Measurements from ENCODE around the gene KLHL40. TPM values are rescaled to one million over a fixed set of nuclear protein-coding genes. Genes with fewer than 3 reads are reported as not detected.

Gene KLHL40
- total and polyA plus RNA-seq, 2 donors (not counting 3 experiments of a cell fraction or from before 2014, with no cell fraction given), result not detected

- Histone ChIP-seq H2AFZ (ENCODE audit: low read depth, low read length) (no peak overlapping the region), H3K27me3 (ENCODE audit: control insufficient read depth in 2 of 2, insufficient read depth in 2 of 2, low read length in 2 of 2) (no peaks in the 10 kb centered on the region), H4K20me1 (replicated peaks; ENCODE audit: control insufficient read depth, extremely low read depth, insufficient read depth, low read length) (no peaks in the 10 kb centered on the region), H3K9ac (replicated peaks; ENCODE audit: extremely low read depth, insufficient read depth, low read length) (no peak overlapping the region), H3K36me3 (ENCODE audit: control insufficient read depth in 2 of 2, extremely low read depth in 1 of 2, insufficient read depth in 2 of 2, low read length in 2 of 2) (no peaks in the 10 kb centered on the region), H3K4me1 (ENCODE audit: control insufficient read depth, extremely low read depth, insufficient read depth, low read length) (no peaks in the 10 kb centered on the region), H3K9me1 (replicated peaks; ENCODE audit: control insufficient read depth, extremely low read depth, insufficient read depth, low read length) (no peaks in the 10 kb centered on the region), H3K9me3 (replicated peaks; ENCODE audit: control insufficient read depth, insufficient read depth, low read length) (no peaks in the 10 kb centered on the region), H3K79me2 (ENCODE audit: control insufficient read depth, insufficient read depth, low read length) (no peaks in the 10 kb centered on the region), H3K4me2 (ENCODE audit: insufficient read depth, low read length) (no peak overlapping the region), H3K4me3 (replicated peaks in 1 of 3; ENCODE audit: insufficient read depth in 1 of 3, low read depth in 1 of 3, low read length in 3 of 3) (no peak overlapping the region), H3K27ac (ENCODE audit: insufficient read depth, low read depth, low read length) (no peak overlapping the region)
- dilution Hi-C loops (cut with MboI; ENCODE audit: extremely low pct_ligation_motif_present, low sequenced_read_pairs), result no loop called here
- no TSS peak for BruUV-seq (replicated peaks)
- intact Hi-C loops (cut with micrococcal nuclease), result no loop called here
- ChIA-PET CTCF (interaction anchor here (1.3 to 1.7 kb wide), 2 partner anchors 11 to 13 kb away, joined by 4 read pairs; no protein-coding TSS in a partner anchor), POLR2A (no interaction called here)
- no peak for TF ChIP-seq EZH2 (IDR thresholded peaks at IDR 0.05; ENCODE audit: borderline replicate concordance, low read depth, low read length, severe bottlenecking)
- TF ChIP-seq CTCF (IDR thresholded peaks at IDR 0.05; ENCODE audit: extremely low read depth in 1 of 2, insufficient read depth in 1 of 2, low read depth in 1 of 2, low read length in 2 of 2), result no peak
- no peak for TF ChIP-seq JUN (IDR thresholded peaks at IDR 0.05; ENCODE audit: borderline replicate concordance, insufficient read depth, insufficient read length, low read depth)
- no peak for TF ChIP-seq MYC (IDR thresholded peaks at IDR 0.05; ENCODE audit: low read depth, low read length)
- TF ChIP-seq POLR2AphosphoS5 (IDR thresholded peaks at IDR 0.05; ENCODE audit: insufficient read depth, low read depth, low read length), result no peak
- no peak for TF ChIP-seq FOS (IDR thresholded peaks at IDR 0.05; ENCODE audit: borderline replicate concordance, insufficient read depth, low read length)
- no peak for TF ChIP-seq POLR2A (IDR thresholded peaks at IDR 0.05; ENCODE audit: low read depth, low read length)
- no peak for TF ChIP-seq GATA2 (IDR thresholded peaks at IDR 0.05; ENCODE audit: insufficient read depth, insufficient read length, low read depth, low read length)
- TF ChIP-seq MAX (IDR thresholded peaks at IDR 0.05; ENCODE audit: insufficient read depth, insufficient read length), result no peak
- DNase-seq (ENCODE audit: low read depth, low spot score) (no peak), FAIRE-seq (no peak)
Observed at GRCh38 chr3:42668793-42669217, 16.5 kb upstream of the KLHL40 start.
